ENCODE measurements around the gene MTHFD1L. TPM values are rescaled to one million over a fixed set of nuclear protein-coding genes. Genes with fewer than 3 reads are reported as not detected.
A peak's percentile ranks its signal among the peaks of the same experiment; 100 is the strongest.

The MTHFD1L gene
- total and polyA plus RNA-seq, 2 of the 4 experiments (the other 2 are of a cell fraction) = 43.5 to 53.2 TPM

DNA sequence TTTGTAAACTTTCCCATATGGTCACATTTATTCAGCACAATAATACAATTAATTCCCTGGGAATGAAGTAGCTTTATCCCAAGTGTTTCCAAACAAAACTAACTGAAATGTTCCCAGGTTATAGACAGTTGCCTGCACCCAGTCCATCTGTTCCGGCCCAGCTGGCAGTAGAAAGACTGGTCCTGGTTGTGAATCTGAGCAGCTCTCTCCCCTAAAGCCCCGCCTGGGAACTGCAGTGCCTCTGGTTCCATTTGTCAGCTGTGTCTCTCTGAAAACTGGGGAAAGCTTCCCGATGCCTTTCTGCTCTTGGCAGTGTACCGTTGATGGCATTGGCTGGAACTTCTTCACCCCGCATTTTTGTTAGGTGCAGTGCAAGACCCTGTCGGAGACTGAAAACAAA, 8.7 kb downstream of the MTHFD1L start:
- Histone ChIP-seq H3K14ac (replicated peaks; ENCODE audit: low read depth, low read length) (0 out of 2 replicates have a peak overlapping the region, but pooled peaks have one; percentile 8), H2BK120ac (ENCODE audit: low read depth, low read length) (no peak overlapping the region), H3K9me3 (ENCODE audit: control insufficient read depth, insufficient read depth, low read length) (no peaks in the 10 kb centered on the region), H2AFZ (replicated peaks; ENCODE audit: low read length, poor library complexity) (no peak overlapping the region), H2AK5ac (ENCODE audit: low read depth, low read length) (no peak overlapping the region), H4K5ac (ENCODE audit: low read depth, low read length) (peak overlapping the region; percentile 30; the same call in 1 of the 2 replicates), H3K36me3 (ENCODE audit: control insufficient read depth, insufficient read depth, low read length) (peaks cover 33% of the 10 kb centered on the region), H3K27ac (ENCODE audit: insufficient read depth, low read length) (peak overlapping the region; percentile 32; the same call in 1 of the 2 replicates), H3K56ac (ENCODE audit: extremely low read depth, insufficient read depth, low read length) (no peak overlapping the region), H2BK5ac (ENCODE audit: low read depth, low read length, poor library complexity, severe bottlenecking) (no peak overlapping the region), H2AK9ac (replicated peaks; ENCODE audit: low read depth, low read length, poor library complexity) (peak overlapping the region; percentile 44), H3K23ac (ENCODE audit: low read depth, low read length) (peak overlapping the region; percentile 31; the same call in 1 of the 2 replicates), H4K20me1 (ENCODE audit: insufficient read depth, low read length) (peaks cover 34% of the 10 kb centered on the region), H3K18ac (ENCODE audit: low read depth, low read length) (no peak overlapping the region; the same call in 1 of the 2 replicates), H2BK20ac (ENCODE audit: low read depth, low read length) (no peak overlapping the region), H3K9me1 (ENCODE audit: insufficient read depth, low read length) (peaks cover 14% of the 10 kb centered on the region; the same call in 1 of the 2 replicates), H3K4me1 (ENCODE audit: control insufficient read depth, insufficient read depth, low read length) (peaks cover 27% of the 10 kb centered on the region), H3K79me1 (ENCODE audit: low read depth in 1 of 2, low read length in 2 of 2) (peaks cover 12 to 74% of the 10 kb centered on the region in 2 experiments), H4K91ac (ENCODE audit: insufficient read depth, low read depth, low read length) (no peak overlapping the region), H3K4me3 (ENCODE audit: insufficient read depth, low read depth, low read length) (no peak overlapping the region), H3K4me2 (ENCODE audit: low read depth, low read length) (no peak overlapping the region), H3K9ac (ENCODE audit: low read depth, low read length) (no peak overlapping the region; the same call in 1 of the 2 replicates), H2BK15ac (ENCODE audit: low read depth, low read length) (no peak overlapping the region), H4K8ac (ENCODE audit: low read depth in 2 of 2, low read length in 2 of 2) (peak overlapping the region in 1 of 2 experiments; percentile 29; a peak in 2 of 4 replicates), H3K27me3 (ENCODE audit: control insufficient read depth, insufficient read depth, low read length) (no peaks in the 10 kb centered on the region), H3K4ac (ENCODE audit: low read depth, low read length) (no peak overlapping the region)
- ATAC-seq (ENCODE audit: low read depth) (no peak), DNase-seq (no peak)
- CTCF ChIA-PET = no interaction called here
- 51% methylated on average over 3 of the region's 6 CpGs; no CpG with 5 or more reads in 1 of the 2 experiments for WGBS, 2 experiments (ENCODE audit: extremely low coverage in 2 of 2, insufficient read length in 1 of 2)
- in situ Hi-C loops (cut with MboI; ENCODE audit: low sequenced_read_pairs) (no loop called here), dilution Hi-C loops (cut with HindIII; ENCODE audit: low sequenced_read_pairs, unreplicated experiment) (no loop called here), intact Hi-C loops (cut with micrococcal nuclease) (no loop called here)
- TF ChIP-seq MAZ (IDR thresholded peaks at IDR 0.05; ENCODE audit: borderline replicate concordance, low read depth, low read length) (no peak), RCOR1 (IDR thresholded peaks at IDR 0.05; ENCODE audit: insufficient replicate concordance, low read length) (no peak), CHD1 (IDR thresholded peaks at IDR 0.05; ENCODE audit: low read depth, low read length) (no peak)
- no TSS peak for BruUV-seq (replicated peaks)
- POLR2A ChIA-PET (ENCODE audit: unreplicated experiment) = interaction anchor here (0.5 kb wide), 1 partner anchor 34 kb away, joined by 3 read pairs; no protein-coding TSS in a partner anchor
